Hepatocyte (in vitro differentiated cells): ENCODE results near the gene PRKG1.

Experiments
- EZH2 ChIP-seq: fragments of 200-600 bp; sonication (generic); IDR thresholded peaks from 2 replicates; pipeline ENCODE4 v1.6.1; 2016; ENCODE audit warnings: antibody characterized with exemption, mild to moderate bottlenecking, borderline replicate concordance
- EZH2phosphoT487 ChIP-seq: fragments of 200-600 bp; sonication (generic); IDR thresholded peaks from one replicate; pipeline ENCODE4 v1.6.1; 2018; ENCODE audit warnings: antibody characterized with exemption, mild to moderate bottlenecking, low read depth, moderate library complexity; ENCODE audit not compliant: unreplicated experiment, severe bottlenecking
- TF ChIP-seq, protein P1 (sequence below): fragments of 200-600 bp; sonication (generic); IDR thresholded peaks from 2 replicates; pipeline ENCODE4 v1.5.1; 2016; ENCODE audit warnings: antibody characterized with exemption, mild to moderate bottlenecking; ENCODE audit not compliant: poor library complexity

DNA sequence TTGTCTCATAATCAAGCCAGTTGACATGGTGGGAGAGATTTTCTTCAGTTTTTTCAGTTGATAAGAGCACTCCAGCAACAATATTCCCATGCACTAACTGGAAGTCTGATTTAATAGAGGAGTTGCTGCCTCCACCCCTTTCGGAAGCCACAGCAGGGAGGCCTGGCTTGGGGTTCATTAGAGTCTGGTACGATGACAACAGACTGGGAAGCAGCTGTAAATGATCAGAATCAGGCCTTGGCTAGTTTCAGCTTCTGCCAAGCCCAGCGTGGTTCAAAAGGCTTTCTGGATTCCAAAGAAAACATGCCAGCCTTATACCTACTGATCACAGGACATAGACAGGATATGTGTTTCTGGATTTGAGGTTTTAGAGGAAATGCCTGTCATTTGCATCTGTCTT lies 351.1 kb downstream of the PRKG1 start:
- TF ChIP-seq, protein P1, sequence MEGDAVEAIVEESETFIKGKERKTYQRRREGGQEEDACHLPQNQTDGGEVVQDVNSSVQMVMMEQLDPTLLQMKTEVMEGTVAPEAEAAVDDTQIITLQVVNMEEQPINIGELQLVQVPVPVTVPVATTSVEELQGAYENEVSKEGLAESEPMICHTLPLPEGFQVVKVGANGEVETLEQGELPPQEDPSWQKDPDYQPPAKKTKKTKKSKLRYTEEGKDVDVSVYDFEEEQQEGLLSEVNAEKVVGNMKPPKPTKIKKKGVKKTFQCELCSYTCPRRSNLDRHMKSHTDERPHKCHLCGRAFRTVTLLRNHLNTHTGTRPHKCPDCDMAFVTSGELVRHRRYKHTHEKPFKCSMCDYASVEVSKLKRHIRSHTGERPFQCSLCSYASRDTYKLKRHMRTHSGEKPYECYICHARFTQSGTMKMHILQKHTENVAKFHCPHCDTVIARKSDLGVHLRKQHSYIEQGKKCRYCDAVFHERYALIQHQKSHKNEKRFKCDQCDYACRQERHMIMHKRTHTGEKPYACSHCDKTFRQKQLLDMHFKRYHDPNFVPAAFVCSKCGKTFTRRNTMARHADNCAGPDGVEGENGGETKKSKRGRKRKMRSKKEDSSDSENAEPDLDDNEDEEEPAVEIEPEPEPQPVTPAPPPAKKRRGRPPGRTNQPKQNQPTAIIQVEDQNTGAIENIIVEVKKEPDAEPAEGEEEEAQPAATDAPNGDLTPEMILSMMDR: no peak
- no peak for TF ChIP-seq EZH2phosphoT487
- no peak for TF ChIP-seq EZH2
